GM12874 (cell line): ENCODE data around the gene SWAP70.

Source experiments
- TF ChIP-seq, protein P1 (sequence below): IDR thresholded peaks from 2 replicates; pipeline ENCODE4 v1.5.1; 2011; ENCODE audit warnings: low read depth, mild to moderate bottlenecking, control low read depth, low read length, moderate library complexity; ENCODE audit not compliant: insufficient read depth

The SWAP70 gene

GRCh38 chr11:9763301-9763700, 99.4 kb downstream of the SWAP70 start:
- TF ChIP-seq, protein P1, sequence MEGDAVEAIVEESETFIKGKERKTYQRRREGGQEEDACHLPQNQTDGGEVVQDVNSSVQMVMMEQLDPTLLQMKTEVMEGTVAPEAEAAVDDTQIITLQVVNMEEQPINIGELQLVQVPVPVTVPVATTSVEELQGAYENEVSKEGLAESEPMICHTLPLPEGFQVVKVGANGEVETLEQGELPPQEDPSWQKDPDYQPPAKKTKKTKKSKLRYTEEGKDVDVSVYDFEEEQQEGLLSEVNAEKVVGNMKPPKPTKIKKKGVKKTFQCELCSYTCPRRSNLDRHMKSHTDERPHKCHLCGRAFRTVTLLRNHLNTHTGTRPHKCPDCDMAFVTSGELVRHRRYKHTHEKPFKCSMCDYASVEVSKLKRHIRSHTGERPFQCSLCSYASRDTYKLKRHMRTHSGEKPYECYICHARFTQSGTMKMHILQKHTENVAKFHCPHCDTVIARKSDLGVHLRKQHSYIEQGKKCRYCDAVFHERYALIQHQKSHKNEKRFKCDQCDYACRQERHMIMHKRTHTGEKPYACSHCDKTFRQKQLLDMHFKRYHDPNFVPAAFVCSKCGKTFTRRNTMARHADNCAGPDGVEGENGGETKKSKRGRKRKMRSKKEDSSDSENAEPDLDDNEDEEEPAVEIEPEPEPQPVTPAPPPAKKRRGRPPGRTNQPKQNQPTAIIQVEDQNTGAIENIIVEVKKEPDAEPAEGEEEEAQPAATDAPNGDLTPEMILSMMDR, result no peak

- TF ChIP-seq, protein P1, result no peak
Measured at GRCh38 chr11:9765320-9766101, 101.6 kb downstream of the SWAP70 start.

- TF ChIP-seq, protein P1, result no peak
Measured at GRCh38 chr11:9769621-9770020, 105.7 kb downstream of the SWAP70 start.

- TF ChIP-seq, protein P1, result no peak
Measured at GRCh38 chr11:9771071-9771511, 107.2 kb downstream of the SWAP70 start.

GRCh38 chr11:9772218-9772617, 108.3 kb downstream of the SWAP70 start:
- TF ChIP-seq, protein P1, result no peak

DNA sequence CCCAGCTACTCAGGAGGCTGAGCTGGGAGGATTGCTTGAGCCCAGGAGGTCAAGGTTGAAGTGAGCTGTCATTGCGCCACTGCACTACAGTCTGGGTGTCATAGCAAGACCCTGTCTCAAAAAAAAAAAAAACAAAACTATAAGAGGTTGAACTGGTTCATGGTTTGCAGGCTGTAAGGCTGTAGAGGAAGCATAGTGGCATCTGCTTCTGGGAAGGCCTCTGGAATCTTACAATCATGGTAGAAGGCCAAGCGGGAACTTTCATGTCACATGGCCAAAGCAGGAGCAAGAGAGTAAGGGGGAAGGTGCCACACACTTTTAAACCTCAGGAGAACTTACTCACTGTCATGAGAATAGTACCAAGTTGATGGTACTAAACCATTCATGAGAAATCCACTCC, 109.6 kb downstream of the SWAP70 start:
- TF ChIP-seq, protein P1, result no peak

- TF ChIP-seq, protein P1, result no peak
Measured at GRCh38 chr11:9774109-9774508, 110.2 kb downstream of the SWAP70 start.
